GM18505 (cell line): ENCODE results near the gene COMMD3.
"Not testable (repeated sequence)": the region's sequence is repeated elsewhere in the genome, so short reads cannot be mapped to it uniquely, and the experiment has no call there.

Experiments used
- ATAC-seq: cut with Tn5 transposase; IDR thresholded peaks from one replicate; pipeline ENCODE4 v1.9.1; 2021; ENCODE audit not compliant: unreplicated experiment
- POLR2A ChIP-seq: IDR thresholded peaks from 4 replicates; pipeline ENCODE4 v1.6.1; 2011; ENCODE audit warnings: borderline replicate concordance; ENCODE audit not compliant: insufficient read depth, insufficient read length; ENCODE audit errors: extremely low read depth

Gene COMMD3

DNA sequence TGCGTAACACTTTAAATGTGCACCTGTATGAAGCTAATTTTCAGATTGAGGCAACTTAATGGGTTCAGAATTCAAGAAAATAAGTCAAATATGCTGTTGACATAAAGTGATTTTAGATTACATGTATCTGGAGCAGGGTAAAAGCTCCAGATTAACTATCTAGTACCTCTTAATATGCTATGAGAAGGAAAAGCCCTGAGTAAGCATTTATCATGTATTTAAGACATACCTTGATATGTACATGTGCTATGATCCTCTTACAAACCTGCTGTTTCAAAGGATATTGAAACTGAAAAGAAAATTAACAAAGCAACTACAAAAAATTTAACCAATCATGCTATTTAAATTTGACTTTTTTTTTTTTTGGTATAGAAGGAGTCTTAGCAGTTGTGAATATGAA is 33.6 kb downstream of the COMMD3 start:
- TF ChIP-seq POLR2A: no peak
- ATAC-seq: no peak

DNA sequence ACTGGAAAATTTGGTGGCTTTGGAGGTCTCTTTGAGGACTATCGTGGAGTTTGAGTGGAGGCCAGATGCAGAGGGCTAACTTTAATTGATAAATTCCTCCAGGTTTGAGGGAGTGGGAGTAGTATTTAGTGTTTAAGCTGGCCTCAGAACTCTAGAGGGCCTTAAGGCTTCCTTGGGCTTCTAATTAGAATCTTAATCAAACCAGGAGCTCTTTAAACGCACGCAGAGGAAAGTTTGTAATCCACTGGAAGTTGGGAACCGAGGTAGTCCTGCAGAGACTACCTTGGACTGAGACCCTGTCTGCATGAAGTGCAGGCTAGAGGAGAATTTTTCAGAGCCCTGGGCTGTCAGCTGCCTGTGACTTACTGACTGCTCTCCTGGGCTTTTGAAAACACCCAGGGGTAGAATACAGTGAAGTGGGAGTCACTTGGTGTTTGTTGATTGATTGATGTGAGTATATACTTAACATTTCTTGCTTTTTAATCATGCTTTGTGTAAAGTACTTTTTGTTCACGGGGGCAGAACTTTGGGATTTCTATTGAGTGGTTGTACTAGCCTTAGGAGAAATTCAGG is 35.0 kb downstream of the COMMD3 start:
- ATAC-seq: no peak

DNA sequence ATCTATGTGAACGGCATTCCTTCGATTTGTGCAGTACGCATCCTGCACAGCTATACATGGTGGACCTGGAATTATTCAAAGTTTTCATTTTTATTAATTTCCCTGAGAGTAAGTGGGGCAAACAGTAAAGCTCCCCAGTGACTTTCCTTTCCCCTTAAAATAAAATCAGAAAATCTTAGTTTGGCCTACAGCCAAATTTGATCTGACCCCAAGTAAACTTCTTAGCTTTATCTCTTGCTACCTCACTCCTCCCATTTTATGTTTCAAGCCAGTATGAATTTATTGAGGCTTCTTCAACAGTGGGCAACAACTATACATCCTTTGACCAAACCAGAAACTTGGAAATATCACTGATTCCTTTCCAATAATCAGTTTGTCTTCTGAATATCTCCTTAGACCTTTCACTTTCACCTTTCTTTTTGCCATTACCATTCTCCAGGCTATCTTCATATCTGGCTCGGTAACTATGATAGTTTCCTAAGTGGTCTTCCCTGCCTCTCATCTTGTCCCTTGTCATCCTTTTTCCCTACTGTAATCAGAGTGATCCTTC is 40.2 kb downstream of the COMMD3 start:
- no peak for TF ChIP-seq POLR2A
- no peak for ATAC-seq

More for the DNA sequence above, 35.0 kb downstream of the COMMD3 start:
- no peak for TF ChIP-seq POLR2A

DNA sequence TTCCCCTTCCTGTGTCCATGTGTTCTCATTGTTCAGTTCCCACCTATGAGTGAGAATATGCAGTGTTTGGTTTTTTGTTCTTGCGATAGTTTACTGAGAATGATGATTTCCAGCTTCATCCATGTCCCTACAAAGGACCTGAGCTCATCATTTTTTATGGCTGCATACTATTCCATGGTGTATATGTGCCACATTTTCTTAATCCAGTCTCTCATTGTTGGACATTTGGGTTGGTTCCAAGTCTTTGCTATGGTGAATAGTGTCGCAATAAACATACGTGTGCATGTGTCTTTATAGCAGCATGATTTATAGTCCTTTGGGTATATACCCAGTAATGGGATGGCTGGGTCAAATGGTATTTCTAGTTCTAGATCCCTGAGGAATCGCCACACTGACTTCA is 41.6 kb downstream of the COMMD3 start:
- not testable (repeated sequence) for ATAC-seq

DNA sequence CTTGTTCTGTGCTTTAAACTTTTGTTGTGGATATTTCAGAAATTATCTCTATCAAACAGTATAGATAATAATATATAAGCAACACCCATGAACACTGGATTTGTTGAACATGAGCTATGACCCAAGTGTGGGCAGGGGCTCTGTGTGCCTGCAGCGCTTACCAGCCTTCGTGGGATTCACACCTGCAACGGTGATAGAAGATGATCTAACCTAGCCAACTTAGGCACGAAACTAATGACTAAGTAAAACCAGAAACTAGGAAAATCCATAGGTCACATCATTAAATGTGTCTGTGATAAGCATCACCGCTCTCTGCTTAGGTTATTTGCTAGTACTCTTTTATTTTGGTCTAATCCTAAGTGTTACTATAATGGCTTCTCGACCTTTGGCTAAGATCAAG is 47.1 kb downstream of the COMMD3 start:
- TF ChIP-seq POLR2A: no peak
- no peak for ATAC-seq

DNA sequence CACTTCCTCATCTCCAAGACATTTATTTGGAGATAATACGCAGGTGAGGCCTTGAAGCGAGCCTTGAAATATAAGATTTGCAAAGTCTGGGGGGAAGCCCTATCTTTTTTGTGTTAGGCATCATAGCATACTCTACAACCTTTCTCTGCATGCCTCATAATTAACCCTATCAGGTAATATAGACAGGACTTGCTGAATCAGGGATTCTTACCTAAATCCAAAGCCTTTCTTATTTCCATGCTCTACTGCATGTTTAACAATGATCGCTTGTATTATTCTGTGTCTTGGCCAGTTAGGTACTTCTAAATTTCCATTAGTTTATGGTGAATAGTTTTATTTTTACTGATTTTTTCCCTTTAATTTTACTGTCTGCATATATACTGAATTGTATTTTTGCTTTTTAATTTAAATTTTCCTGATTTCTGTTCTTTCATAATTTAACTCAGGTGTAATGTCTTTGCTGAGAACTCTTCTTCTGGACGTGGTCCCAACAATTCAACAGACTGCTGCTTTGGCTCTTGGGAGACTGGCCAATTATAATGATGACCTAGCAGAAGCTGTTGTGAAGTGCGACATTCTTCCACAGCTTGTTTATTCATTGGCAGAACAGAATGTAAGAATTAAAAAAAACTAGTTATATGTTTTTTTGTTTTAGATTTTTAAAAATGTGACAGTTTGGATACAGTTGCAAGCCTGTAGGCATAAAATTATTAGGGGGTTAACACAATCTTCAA is 48.4 kb downstream of the COMMD3 start:
- no peak for TF ChIP-seq POLR2A
- ATAC-seq: no peak

DNA sequence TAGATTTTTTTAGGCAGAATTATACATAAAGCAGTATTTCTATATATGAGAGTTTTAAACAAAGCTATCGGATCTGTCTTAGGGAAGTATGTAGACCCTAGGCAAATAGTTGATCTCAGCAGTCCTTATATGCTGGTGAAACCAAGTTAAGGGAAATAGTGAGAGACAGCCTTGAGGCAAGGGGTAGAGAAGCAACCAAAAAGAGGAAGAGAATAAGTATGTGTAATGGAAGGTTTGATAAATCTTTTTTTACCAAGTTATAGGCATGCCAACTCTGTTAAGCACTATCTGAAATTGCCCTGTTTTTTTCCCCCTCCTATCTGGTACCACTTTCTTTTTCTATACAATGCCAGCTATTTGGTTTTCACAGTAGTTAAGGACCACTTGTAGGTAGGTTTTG is 49.0 kb downstream of the COMMD3 start:
- ATAC-seq: no peak
- TF ChIP-seq POLR2A: no peak

DNA sequence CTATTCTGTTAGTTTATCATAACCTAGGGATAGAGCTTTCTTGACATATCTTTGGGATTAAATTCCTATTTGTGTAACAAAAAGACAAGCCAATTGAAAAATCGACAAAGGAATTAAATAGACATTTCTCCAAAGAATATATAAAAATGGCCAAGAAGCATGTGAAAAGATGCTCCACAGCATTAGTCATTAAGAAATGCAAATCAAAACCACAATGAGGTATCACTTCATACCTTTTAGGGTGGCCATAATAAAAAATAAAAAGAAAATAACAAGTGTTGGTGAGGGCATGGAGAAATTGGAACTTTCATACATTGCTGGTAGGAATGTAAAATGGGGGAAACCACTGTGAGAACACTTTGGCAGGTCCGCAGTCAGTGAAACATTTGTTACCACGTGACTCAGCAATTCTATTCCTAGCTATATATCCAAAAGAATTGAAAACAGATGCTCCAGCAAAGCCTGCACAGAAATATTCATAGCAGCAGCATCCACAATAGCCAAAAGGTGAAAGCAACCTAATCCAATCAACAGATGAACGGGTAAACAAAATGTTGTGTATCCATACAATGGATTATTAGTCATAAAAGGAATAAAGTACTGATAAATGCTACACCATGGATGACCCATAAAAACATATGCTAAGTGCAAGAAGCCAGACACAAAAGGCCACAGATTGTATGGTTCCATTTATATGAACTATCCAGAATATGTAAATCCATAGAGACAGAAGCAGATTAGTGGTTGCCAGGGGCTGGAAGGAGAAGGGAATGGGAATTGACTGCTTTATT is 49.7 kb downstream of the COMMD3 start:
- TF ChIP-seq POLR2A: no peak
- ATAC-seq: no peak

DNA sequence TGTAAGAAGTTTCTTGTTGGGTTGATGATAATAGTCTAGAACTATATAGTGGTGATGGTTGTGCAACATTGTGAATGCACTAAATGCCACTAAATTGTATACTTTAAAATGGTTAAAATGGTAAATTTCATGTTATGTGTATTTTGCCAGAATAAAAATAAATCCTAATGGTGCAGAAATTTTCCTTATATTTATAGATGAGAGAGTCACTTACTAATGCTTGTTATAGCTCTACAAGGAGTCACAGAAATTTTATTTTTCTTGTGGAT is 50.2 kb downstream of the COMMD3 start:
- no peak for ATAC-seq
- TF ChIP-seq POLR2A: no peak

DNA sequence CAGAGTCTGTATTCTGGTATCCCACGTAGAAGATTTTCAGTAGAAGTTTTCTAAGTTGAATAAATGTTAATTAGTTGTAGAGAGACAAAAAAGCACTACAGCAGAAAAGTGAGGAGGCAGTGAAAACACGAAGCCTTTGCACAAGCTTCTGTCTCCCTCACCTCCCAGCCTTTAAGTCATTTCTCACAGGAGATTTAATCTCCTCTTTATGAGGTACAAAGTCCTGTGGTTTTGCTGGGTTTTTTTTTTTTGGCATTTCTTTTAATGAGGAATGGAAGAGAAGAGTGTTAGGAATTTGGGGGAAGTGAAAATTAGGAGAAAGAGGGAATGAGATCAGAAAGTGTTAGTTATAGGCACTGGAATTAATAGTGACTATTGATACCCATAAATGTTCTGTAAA is 50.6 kb downstream of the COMMD3 start:
- ATAC-seq: no peak
- TF ChIP-seq POLR2A: no peak

DNA sequence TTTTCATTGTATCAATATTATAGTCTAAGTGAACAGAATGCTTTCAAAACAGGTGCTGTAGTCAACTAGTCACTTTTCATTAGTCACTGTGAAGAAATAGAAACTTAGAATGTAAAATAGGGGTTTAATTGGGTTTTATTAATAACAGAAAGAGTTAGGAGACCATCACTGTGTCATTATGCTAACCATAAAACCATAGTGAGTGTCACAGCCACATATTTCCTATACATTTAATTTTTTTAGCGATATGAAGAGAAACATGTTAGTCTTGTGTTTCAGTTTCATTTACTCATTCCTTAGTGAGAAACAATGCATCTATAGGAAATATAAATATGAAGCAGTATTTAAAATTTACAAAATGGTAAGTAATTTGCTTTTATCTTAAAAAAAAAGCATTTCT is 51.3 kb downstream of the COMMD3 start:
- ATAC-seq: no peak
- no peak for TF ChIP-seq POLR2A

DNA sequence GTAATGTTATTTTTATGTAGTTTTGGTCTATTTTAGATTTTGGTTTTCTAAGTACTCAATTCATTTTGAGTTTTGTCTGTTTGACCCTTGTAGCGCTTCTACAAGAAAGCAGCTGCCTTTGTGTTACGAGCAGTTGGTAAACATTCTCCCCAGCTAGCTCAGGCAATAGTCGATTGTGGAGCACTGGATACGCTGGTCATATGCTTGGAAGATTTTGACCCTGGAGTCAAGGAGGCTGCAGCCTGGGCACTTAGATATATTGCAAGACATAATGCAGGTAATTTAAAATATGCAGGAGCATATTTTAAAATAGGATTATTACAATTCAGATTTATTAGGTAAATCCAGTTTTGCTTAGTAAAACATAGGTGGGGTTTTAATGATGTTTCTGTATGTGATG is 52.2 kb downstream of the COMMD3 start:
- ATAC-seq: no peak
- no peak for TF ChIP-seq POLR2A

DNA sequence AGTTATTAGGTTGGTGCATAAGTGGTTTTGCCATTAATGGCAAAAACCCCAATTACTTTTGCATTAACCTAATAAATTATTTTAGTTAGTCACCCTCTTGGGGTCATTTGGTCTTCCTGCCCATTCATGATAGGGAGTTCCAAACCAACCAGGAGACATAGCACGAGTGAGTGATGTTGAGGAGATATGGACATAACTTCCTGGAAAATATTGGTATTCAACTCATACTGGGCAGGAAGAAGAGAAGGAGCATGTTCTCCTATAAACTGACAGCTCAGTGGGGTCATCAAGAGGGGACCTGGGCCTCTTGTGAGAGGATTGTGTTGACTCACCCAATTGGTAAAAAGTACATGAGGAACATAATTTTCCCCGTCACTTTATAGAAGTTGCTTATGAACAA is 52.8 kb downstream of the COMMD3 start:
- ATAC-seq: no peak
- no peak for TF ChIP-seq POLR2A

DNA sequence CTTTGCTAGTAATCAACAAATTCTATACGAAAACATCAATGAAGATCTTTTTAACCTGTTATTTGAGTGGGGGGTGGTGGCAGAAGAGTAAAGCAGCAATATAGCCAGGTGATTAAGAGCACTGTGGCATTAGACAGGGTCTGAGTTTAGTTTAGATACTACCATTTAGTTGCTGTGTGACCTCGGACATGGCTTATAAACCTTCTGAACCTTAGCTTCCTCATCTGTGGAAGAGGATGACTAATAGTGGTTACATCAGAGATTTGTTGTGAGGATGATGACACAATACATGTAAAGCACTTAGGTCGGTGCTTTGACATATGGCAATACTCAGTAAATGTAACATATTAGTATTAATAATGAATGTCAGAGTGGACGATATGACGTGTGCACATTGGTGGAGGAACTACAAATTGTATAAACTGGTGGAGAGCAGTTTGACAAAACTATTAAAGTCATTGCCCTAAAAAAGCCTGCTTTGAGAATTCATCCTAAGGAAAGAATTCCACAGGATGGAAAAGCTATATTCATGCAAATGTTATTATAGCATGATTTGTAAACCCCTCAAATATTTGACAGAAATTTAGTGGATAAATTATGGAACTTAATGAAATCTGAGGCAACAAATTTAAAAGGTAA is 53.4 kb downstream of the COMMD3 start:
- ATAC-seq: peak; percentile 51
- TF ChIP-seq POLR2A: no peak
